UCSD-AML1 (cell line): ENCODE data around the gene PNLIPRP3.

ENCODE experiments used
- DNase-seq: peaks from one replicate; lab custom pipeline; 2025; ENCODE audit not compliant: unreplicated experiment; lab: John Stamatoyannopoulos, UW

The PNLIPRP3 gene

DNA sequence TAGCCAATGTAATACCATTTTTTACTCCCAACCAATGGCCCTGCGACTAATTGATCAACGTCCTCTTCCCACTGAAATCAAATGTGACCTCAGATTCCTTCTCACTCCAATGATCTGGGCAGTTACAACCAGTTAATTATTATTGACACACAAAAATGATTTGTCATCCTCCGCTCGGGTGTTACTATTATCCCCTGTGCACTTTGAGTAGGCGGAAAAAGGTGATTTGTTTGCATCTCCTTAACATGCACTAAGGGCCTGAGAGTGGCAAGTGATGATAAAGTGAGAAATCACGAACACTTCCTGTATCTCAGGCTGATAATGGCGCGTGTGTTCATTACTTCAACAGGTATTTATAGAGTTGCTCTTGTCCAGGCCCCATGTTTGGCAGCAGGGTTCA, 77.1 kb downstream of the PNLIPRP3 start:
- DNase-seq: no peak

DNA sequence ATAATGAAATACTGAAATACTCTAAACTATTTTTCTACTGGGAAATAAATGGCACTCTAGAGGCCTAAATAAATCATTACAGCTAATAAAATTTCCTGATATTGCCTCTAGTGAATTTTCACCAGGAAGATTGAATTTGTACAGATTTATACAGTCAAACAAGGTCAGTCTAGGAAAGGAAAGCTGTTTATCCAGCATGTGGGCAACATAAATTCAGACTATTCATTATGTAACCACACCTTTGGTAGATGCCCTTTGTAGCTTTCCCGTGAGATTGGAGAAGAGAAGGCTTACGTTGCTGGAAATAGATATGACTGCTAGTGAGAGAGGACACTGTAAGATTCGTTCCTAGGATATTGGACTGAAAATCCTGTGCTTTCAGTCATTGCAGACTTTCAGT, 82.9 kb downstream of the PNLIPRP3 start:
- no peak for DNase-seq

DNA sequence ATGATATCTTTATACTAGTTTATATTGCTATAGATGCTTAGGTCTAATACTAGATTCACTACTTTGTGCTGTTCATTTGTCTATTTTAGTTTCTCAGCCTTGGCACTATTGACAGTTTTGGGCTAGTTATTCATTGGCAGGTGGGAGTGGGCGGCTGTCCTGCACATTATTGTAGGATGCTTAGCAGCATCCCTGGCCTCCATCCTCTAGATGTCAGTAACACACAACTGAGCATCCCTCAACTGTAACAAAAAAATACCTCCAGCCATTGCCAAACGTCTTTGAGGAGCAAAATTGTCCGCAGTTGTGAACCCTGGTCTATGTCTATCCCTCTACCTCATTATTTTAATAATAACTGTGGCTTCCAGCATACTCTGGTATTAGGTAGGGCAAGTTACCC, 83.7 kb downstream of the PNLIPRP3 start:
- no peak for DNase-seq

DNA sequence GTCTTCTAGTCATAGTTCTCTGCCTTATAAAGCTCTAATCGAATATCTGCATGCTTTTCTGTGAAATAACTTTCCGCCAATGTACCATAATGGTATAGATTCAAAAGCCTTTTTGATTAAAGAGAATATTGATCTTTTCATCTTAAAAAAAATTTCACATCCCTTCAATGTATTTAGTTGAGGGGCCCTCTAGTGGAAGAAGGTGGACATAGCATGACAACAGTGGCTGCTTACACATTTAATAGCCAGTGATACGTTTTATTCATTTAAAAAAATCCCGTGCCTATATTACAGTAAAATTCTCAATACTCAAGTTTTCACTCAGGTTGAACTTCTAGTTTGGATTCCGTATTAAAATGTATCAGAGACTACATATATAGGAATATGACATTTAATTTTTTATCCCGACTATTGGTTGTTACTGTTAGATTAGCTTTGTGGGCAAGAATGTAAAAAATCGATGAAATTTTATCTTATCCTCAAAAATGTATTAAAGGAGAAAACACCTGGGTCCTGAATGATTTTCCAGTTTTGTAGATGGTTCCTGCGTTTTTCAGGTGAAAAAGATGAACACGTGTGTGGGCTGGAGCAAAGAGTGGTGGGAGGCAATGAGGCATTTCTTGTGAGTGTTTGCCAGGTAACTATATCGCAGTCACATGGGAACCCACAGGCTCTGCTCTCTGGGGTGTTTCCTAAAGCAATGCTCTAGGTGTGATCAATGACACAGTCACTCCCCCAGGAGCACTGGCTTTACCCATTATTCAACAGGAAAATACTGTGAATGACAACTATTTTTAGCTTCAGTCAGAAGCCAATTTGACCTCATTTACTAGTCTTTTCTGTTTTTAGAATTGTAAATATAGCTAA, 94.0 kb downstream of the PNLIPRP3 start:
- no peak for DNase-seq

DNA sequence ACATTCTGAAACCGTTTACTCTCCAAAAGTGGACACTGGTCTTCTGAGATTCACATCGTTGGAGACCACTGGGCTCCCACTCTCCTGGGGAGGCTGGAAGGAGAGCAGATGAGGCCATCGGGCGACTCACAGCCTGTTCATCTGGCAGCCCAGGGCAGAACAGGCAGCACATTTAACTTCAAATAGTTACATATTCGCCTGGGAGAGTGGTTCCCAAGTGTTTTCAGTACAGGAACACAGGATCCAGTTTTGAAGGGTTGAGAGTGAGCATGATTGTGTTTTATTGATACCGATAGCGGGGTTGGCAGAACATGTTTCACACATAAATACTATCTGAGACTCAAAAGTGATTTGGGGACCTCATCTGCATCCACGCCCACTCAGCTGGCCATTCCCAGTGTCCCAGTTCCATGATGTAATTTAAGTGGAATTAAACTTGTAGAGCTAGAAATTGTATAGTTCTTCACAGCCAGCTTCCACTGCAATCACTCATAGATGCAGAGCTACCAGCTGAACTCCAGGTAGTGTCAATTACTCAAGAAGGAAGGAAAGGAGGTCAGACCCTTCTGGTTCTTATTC, 95.2 kb downstream of the PNLIPRP3 start:
- DNase-seq: no peak

DNA sequence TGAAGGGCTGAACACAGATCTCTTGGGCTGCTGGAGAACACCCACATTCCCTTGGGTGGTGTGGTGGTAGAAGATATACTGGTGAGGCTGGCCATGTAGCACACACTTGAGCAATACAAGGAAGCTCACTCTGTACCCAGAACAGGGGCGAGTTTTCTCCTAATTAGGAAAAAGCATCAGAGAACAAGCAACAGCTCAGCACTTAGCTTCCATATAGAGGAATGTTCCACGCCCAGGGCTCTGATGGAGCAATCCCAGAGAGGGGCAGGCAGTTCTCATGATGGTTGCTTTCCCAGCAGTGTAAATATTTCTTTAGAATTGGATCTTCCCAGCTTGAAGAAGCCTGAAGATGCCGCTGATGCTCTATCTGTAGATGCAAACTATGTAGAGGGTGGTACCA, 97.1 kb downstream of the PNLIPRP3 start:
- no peak for DNase-seq

DNA sequence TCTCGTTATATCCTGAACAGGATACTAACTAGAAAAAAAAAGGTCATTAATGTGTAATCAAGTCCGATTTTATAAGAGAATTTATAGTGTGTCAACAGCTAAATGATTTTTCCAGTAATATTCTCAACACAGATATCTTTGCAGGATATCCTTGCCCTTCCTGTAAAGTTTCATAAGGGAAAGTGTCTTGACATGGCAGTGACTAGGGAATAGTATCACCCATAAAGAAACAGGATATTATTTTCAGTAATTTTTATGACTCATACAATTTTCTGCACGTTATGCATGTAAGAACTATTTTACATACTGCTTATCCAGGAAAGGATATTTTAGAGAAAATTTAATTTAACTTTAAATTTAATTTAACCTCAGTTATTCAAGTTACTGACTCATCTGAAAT, 98.6 kb downstream of the PNLIPRP3 start:
- DNase-seq: no peak
